Suprapubic skin (tissue), 4 donors: ENCODE measurements around the gene GADD45GIP1. TPM values are rescaled to one million over a fixed set of nuclear protein-coding genes. Genes with fewer than 3 reads are reported as not detected.
A peak's percentile ranks its signal among the peaks of the same experiment; 100 is the strongest.
"Not testable (repeated sequence)": the region's sequence is repeated elsewhere in the genome, so short reads cannot be mapped to it uniquely, and the experiment has no call there.

Source experiments
- DNase-seq, 2 donors: peaks; one replicate each; pipeline ENCODE4 v3.0.0-alpha.2; 2019; ENCODE audit warnings: low spot score in 2 of 2
- H3K27ac ChIP-seq: fragments of 200-600 bp; sonication (generic); one replicate; pipeline ENCODE4 v1.5.1; 2019
- H3K27me3 ChIP-seq: fragments of 200-600 bp; sonication (generic); one replicate; pipeline ENCODE4 v1.5.1; 2019
- H3K36me3 ChIP-seq: fragments of 200-600 bp; sonication (generic); one replicate; pipeline ENCODE4 v1.5.1; 2019
- H3K4me1 ChIP-seq: fragments of 200-600 bp; sonication (generic); one replicate; pipeline ENCODE4 v1.5.1; 2019
- H3K4me3 ChIP-seq: fragments of 200-600 bp; sonication (generic); one replicate; pipeline ENCODE4 v1.5.1; 2019; ENCODE audit warnings: mild to moderate bottlenecking
- H3K9me3 ChIP-seq: fragments of 200-600 bp; sonication (generic); one replicate; pipeline ENCODE4 v1.5.1; 2019
- CTCF ChIP-seq, 2 donors: fragments of 200-600 bp in 1 of 2; fragments of 450-650 bp in 1 of 2; sonication (generic) in 1 of 2; IDR thresholded peaks; one replicate each; pipeline ENCODE4 v1.5.1; 2016 to 2019; ENCODE audit warnings: antibody characterized with exemption in 2 of 2, mild to moderate bottlenecking in 1 of 2, moderate library complexity in 1 of 2
- EP300 ChIP-seq: sonication (generic); formaldehyde crosslinking; IDR thresholded peaks from one replicate; pipeline ENCODE4 v1.6.1; 2017; ENCODE audit warnings: antibody characterized with exemption
- POLR2A ChIP-seq, 2 donors: fragments of 450-650 bp; IDR thresholded peaks; one replicate each; pipeline ENCODE4 v1.6.1; 2017; ENCODE audit warnings: antibody characterized with exemption in 2 of 2, mild to moderate bottlenecking in 2 of 2, moderate library complexity in 2 of 2
- POLR2AphosphoS5 ChIP-seq, 3 donors: sonication (generic); formaldehyde crosslinking; IDR thresholded peaks; one replicate each; pipeline ENCODE4 v1.6.1; 2017; ENCODE audit warnings: antibody characterized with exemption in 3 of 3
- WGBS: methylation state at CpG from one replicate; pipeline ENCODE4 v1.1.5; 2018; 5-methylcytosine and 5-hydroxymethylcytosine counted together
- total RNA-seq, 4 donors: library from RNA; depleted of rRNA; stranded (reverse); fragments of >200 nt; gene quantifications; one replicate each; pipeline ENCODE4 v1.1.0, GENCODE V29; 2016

Gene GADD45GIP1
- total RNA-seq, 4 donors from 2014 or later, result 20.4 to 31.0 (median 24.8) TPM

DNA sequence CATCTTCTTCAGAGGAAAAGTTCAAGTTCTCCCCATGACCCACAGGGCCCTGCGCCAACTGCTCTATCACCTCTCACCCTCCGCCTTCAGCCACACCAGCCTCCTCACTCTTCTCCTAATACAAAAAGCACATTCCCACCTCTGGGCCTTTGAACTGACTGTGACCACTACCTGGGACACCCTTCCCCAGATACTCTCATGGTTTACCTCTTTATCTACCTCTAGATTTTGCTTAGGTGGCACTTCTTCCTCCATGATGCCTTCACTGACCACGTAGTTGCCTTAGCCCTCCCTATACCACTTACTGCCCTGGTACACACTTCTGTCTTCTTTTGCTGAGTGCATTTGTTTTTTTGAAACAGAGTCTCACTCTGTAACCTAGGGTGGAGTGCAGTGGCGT is 34.1 kb downstream of the GADD45GIP1 start:
- Histone ChIP-seq H3K4me1 (peaks cover 9% of the 10 kb centered on the region), H3K27me3 (no peaks in the 10 kb centered on the region), H3K36me3 (peaks cover 59% of the 10 kb centered on the region), H3K4me3 (no peak overlapping the region), H3K9me3 (no peaks in the 10 kb centered on the region), H3K27ac (no peak overlapping the region)
- DNase-seq, result no peak
- WGBS, result 96% methylated on average over 4 of the region's 4 CpGs
- no peak for TF ChIP-seq POLR2AphosphoS5 (IDR thresholded peaks at IDR 0.05)
- TF ChIP-seq EP300, result no peak
- no peak for TF ChIP-seq CTCF (IDR thresholded peaks at IDR 0.05)
- no peak for TF ChIP-seq POLR2A (IDR thresholded peaks at IDR 0.05)

- Histone ChIP-seq H3K36me3 (peaks cover 40% of the 10 kb centered on the region), H3K4me1 (peaks cover 9% of the 10 kb centered on the region), H3K27me3 (no peaks in the 10 kb centered on the region), H3K9me3 (no peaks in the 10 kb centered on the region), H3K27ac (no peak overlapping the region), H3K4me3 (no peak overlapping the region)
- TF ChIP-seq POLR2AphosphoS5 (IDR thresholded peaks at IDR 0.05), result no peak
- WGBS, result 70% methylated on average over 3 of the region's 3 CpGs
- DNase-seq, result no peak
These were observed 36.0 kb downstream of the GADD45GIP1 start for GRCh38 chr19:12921047-12921446.

DNA sequence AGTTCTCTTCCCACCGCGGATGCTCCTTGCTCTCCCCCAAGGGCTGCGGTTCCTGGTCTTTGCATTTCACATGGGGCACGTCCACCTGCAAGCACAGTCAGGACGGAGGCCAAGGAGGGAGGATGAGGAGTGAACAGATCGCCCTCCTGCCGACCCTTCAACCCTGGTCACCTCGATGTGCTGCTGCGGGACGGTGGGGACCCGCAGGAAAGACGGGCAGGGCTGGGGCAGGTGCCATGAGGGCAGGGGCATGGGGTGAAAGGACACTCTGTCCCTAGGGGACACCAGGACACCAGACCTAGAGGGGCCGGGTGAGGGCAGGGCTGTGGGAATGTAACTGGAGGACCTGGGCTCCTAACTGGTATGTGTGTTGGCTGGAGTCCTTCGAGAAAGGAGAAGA is 38.8 kb downstream of the GADD45GIP1 start:
- H3K27ac ChIP-seq, result no peak overlapping the region
- no peak for DNase-seq
- peaks cover 12% of the 10 kb centered on the region for H3K36me3 ChIP-seq
- peaks cover 20% of the 10 kb centered on the region for H3K4me1 ChIP-seq
- no peak overlapping the region for H3K4me3 ChIP-seq
- H3K27me3 ChIP-seq, result no peaks in the 10 kb centered on the region
- H3K9me3 ChIP-seq, result no peaks in the 10 kb centered on the region
- 91% methylated on average over 14 of the region's 14 CpGs for WGBS
- no peak for TF ChIP-seq CTCF (IDR thresholded peaks at IDR 0.05)
- TF ChIP-seq POLR2A (IDR thresholded peaks at IDR 0.05), result no peak
- no peak for TF ChIP-seq POLR2AphosphoS5 (IDR thresholded peaks at IDR 0.05)
- no peak for TF ChIP-seq EP300

- not testable (repeated sequence) for DNase-seq
- 91% methylated on average over 4 of the region's 4 CpGs for WGBS
These were observed 41.2 kb downstream of the GADD45GIP1 start for GRCh38 chr19:12915860-12916259.

DNA sequence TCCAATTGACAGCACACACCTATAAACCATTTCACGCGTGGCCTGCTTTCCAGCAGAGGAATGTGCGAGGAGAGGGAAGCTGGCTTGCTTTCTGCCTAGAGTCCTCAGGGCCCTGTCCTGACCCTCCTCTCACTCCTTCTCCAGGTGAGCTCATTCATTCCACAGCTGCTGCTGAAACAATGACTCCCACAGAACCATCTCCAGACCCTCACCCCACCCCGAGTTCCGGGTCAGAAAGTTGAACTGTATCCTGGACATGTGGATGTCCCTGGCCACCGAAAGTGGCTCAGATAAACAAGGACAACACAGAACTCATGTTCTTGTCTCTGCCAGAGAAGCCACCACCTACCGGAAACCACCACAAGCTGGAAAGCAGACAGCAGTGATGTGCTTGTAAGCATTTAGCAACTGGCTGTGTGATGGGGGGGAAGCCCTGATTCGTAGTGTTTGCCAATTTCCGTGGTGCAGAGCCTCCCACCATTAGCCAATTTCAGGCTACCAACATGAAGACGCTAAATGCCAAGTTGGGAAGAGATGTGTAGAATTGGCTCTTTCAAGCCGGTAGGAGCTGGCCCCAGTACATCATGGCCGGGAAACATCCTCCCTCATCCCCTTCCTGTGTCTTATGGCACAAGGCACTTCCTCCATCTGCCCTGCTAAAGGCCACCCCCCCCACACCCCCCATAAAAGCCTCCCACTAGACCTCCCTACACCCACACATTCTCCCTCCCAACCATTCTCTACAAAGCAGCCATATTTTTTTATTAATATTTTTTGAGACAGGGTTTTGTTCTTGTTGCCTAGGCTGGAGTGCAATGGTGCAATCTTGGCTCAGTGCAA is 43.0 kb downstream of the GADD45GIP1 start:
- Histone ChIP-seq H3K4me1 (peaks cover 30% of the 10 kb centered on the region), H3K9me3 (no peaks in the 10 kb centered on the region), H3K4me3 (peak overlapping the region; percentile 33), H3K36me3 (no peaks in the 10 kb centered on the region), H3K27ac (peak overlapping the region; percentile 83), H3K27me3 (no peaks in the 10 kb centered on the region)
- no peak for TF ChIP-seq CTCF (IDR thresholded peaks at IDR 0.05)
- TF ChIP-seq EP300, result no peak
- TF ChIP-seq POLR2A (IDR thresholded peaks at IDR 0.05), result no peak
- no peak for TF ChIP-seq POLR2AphosphoS5 (IDR thresholded peaks at IDR 0.05)
- DNase-seq, result no peak
- WGBS, result 45% methylated on average over 12 of the region's 12 CpGs

More at GRCh38 chr19:12915860-12916259, 41.2 kb downstream of the GADD45GIP1 start:
- not testable (repeated sequence) for H3K36me3 ChIP-seq, H3K4me3 ChIP-seq, H3K27ac ChIP-seq, H3K27me3 ChIP-seq, H3K9me3 ChIP-seq
- peaks cover 35% of the 10 kb centered on the region for H3K4me1 ChIP-seq

DNA sequence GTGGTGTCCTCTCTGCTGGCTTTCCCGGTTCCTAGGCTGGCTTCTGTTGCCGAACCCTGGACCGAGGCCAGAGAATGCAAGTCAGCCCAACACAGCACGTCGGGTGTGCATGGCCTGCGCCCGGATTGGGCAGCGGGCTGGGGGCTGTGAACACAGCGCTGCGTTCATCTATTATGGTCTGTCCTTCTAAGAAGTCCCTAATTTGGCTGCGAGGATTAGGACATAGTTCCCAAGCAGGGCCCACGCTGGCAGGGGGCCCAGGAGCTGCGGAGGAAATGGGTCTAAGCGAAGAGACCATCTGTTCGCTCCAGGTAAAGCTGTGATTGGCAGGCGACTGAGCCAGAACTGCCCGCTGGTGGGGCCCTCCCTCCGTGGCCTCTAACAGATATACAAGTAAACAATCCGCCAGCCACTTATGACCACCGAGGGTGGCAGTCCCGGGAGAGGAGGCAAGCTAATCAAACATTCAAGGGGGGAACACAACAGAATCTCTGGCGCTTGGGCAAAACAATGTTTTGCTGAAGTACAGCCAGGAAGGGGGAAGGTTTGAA is 43.9 kb downstream of the GADD45GIP1 start:
- no peak for TF ChIP-seq POLR2AphosphoS5 (IDR thresholded peaks at IDR 0.05)
- TF ChIP-seq POLR2A (IDR thresholded peaks at IDR 0.05), result no peak
- TF ChIP-seq CTCF (IDR thresholded peaks at IDR 0.05), result no peak
- peaks cover 26% of the 10 kb centered on the region for H3K4me1 ChIP-seq
- H3K9me3 ChIP-seq, result no peaks in the 10 kb centered on the region
- peak overlapping the region; percentile 83 for H3K27ac ChIP-seq
- DNase-seq, result peak; percentile 75 to 87
- H3K36me3 ChIP-seq, result no peaks in the 10 kb centered on the region
- WGBS, result 2% methylated on average over 15 of the region's 22 CpGs
- peak overlapping the region; percentile 33 for H3K4me3 ChIP-seq
- H3K27me3 ChIP-seq, result no peaks in the 10 kb centered on the region
